Vagina (tissue), 2 donors: Measurements from ENCODE around the gene ISLR. TPM values are rescaled to one million over a fixed set of nuclear protein-coding genes. Genes with fewer than 3 reads are reported as not detected.

Experiments used
- DNase-seq, 2 donors: peaks; one replicate each; pipeline ENCODE4 v3.0.0-alpha.2; 2017; ENCODE audit errors: extremely low spot score in 2 of 2
- H3K27ac ChIP-seq: fragments of 200-600 bp; sonication (generic); one replicate; pipeline ENCODE4 v1.5.1; 2019
- H3K27me3 ChIP-seq: fragments of 200-600 bp; sonication (generic); one replicate; pipeline ENCODE4 v1.5.1; 2019
- H3K36me3 ChIP-seq, 2 donors: fragments of 200-600 bp; sonication (generic); one replicate each; pipeline ENCODE4 v1.5.1; 2017 to 2019
- H3K4me1 ChIP-seq: fragments of 200-600 bp; sonication (generic); one replicate; pipeline ENCODE4 v1.5.1; 2019
- H3K4me3 ChIP-seq, 2 donors: fragments of 200-600 bp; sonication (generic); 1 replicate in 1 of 2; 2 replicates in 1 of 2; pipeline ENCODE4 v1.5.1; 2016 to 2019
- H3K9me3 ChIP-seq: fragments of 200-600 bp; sonication (generic); one replicate; pipeline ENCODE4 v1.5.1; 2019
- CTCF ChIP-seq, 3 experiments: fragments of 450-650 bp in 2 of 3; fragments of 200-600 bp in 1 of 3; sonication (generic) in 1 of 3; IDR thresholded peaks; one replicate each; pipeline ENCODE4 v1.5.1; 2017 to 2019; ENCODE audit warnings: antibody characterized with exemption in 3 of 3, mild to moderate bottlenecking in 2 of 3, moderate library complexity in 2 of 3
- POLR2A ChIP-seq, 2 donors: fragments of 450-650 bp; IDR thresholded peaks; one replicate each; pipeline ENCODE4 v1.6.1; 2017; ENCODE audit warnings: antibody characterized with exemption in 2 of 2, mild to moderate bottlenecking in 2 of 2, moderate library complexity in 2 of 2
- POLR2AphosphoS5 ChIP-seq, 2 donors: sonication (generic); formaldehyde crosslinking; IDR thresholded peaks; one replicate each; pipeline ENCODE4 v1.9.0; 2017; ENCODE audit warnings: antibody characterized with exemption in 2 of 2, mild to moderate bottlenecking in 2 of 2, low read depth in 1 of 2; ENCODE audit not compliant: insufficient read depth in 1 of 2
- intact Hi-C: fragments of 100-400 bp; cut with DNase I; formaldehyde crosslinking; loops from one replicate; pipeline ENCODE4 v1.15.1; 2023
- total RNA-seq: library from RNA; depleted of rRNA; stranded (reverse); fragments of >200 nt; gene quantifications from one replicate; pipeline ENCODE4 v1.2.3, GENCODE V29; 2016

Gene ISLR
- total RNA-seq, 1 donor from 2014 or later = 208 TPM

GRCh38 chr15:74174219-74174957 is 878 bp downstream of the ISLR start:
- peaks cover 76% of the 10 kb centered on the region for H3K4me1 ChIP-seq
- intact Hi-C loops = no loop called here
- H3K4me3 ChIP-seq = peak overlapping the region; percentile 43 to 56
- no peaks in the 10 kb centered on the region for H3K36me3 ChIP-seq
- no peaks in the 10 kb centered on the region for H3K9me3 ChIP-seq
- H3K27me3 ChIP-seq = no peaks in the 10 kb centered on the region
- peak in 1 of 2 donors; percentile 87 for DNase-seq
- peak overlapping the region; percentile 89 for H3K27ac ChIP-seq
- TF ChIP-seq POLR2AphosphoS5 (IDR thresholded peaks at IDR 0.05; ENCODE audit: insufficient read depth in 1 of 2, low read depth in 1 of 2) (no peak), POLR2A (IDR thresholded peaks at IDR 0.05) (no peak), CTCF (IDR thresholded peaks at IDR 0.05) (no peak)

GRCh38 chr15:74174958-74175253 is 1.4 kb downstream of the ISLR start:
- Histone ChIP-seq H3K27ac (peak overlapping the region; percentile 89), H3K4me1 (peaks cover 79% of the 10 kb centered on the region), H3K27me3 (no peaks in the 10 kb centered on the region), H3K9me3 (no peaks in the 10 kb centered on the region), H3K4me3 (peak overlapping the region; percentile 43 to 56), H3K36me3 (no peaks in the 10 kb centered on the region)
- no peak for DNase-seq
- intact Hi-C loops = no loop called here
- TF ChIP-seq POLR2A (IDR thresholded peaks at IDR 0.05) (no peak), CTCF (IDR thresholded peaks at IDR 0.05) (no peak), POLR2AphosphoS5 (IDR thresholded peaks at IDR 0.05; ENCODE audit: insufficient read depth in 1 of 2, low read depth in 1 of 2) (no peak)

GRCh38 chr15:74175271-74176191 is 2.0 kb downstream of the ISLR start:
- Histone ChIP-seq H3K4me3 (peak overlapping the region; percentile 43 to 56), H3K4me1 (peaks cover 86% of the 10 kb centered on the region), H3K27ac (peak overlapping the region; percentile 89), H3K27me3 (no peaks in the 10 kb centered on the region), H3K36me3 (no peaks in the 10 kb centered on the region), H3K9me3 (no peaks in the 10 kb centered on the region)
- TF ChIP-seq CTCF (IDR thresholded peaks at IDR 0.05) (no peak), POLR2AphosphoS5 (IDR thresholded peaks at IDR 0.05; ENCODE audit: insufficient read depth in 1 of 2, low read depth in 1 of 2) (peak in 1 of 2 donors; percentile 5), POLR2A (IDR thresholded peaks at IDR 0.05) (no peak)
- intact Hi-C loops = no loop called here
- no peak for DNase-seq

- peaks cover 85% of the 10 kb centered on the region for H3K4me1 ChIP-seq
- no peaks in the 10 kb centered on the region for H3K36me3 ChIP-seq
- intact Hi-C loops = no loop called here
- no peak for TF ChIP-seq CTCF (IDR thresholded peaks at IDR 0.05)
- TF ChIP-seq POLR2A (IDR thresholded peaks at IDR 0.05) = no peak
- no peaks in the 10 kb centered on the region for H3K9me3 ChIP-seq
- peak overlapping the region; percentile 43 to 56 for H3K4me3 ChIP-seq
- H3K27ac ChIP-seq = peak overlapping the region; percentile 89
- DNase-seq = peak in 1 of 2 donors; percentile 84
- H3K27me3 ChIP-seq = no peaks in the 10 kb centered on the region
Measured at GRCh38 chr15:74176262-74177214, 3.0 kb downstream of the ISLR start.
